ENCODE data around the gene CETN2.

GRCh38 chrX:152847281-152847680 lies 16.7 kb upstream of the CETN2 start:
- TF ChIP-seq CTCF (IDR thresholded peaks at IDR 0.05; ENCODE audit: insufficient read depth, low read length, poor library complexity, severe bottlenecking) (no peak), EZH2phosphoT487 (conservative IDR thresholded peaks at IDR 0.05; ENCODE audit: low read length) (no peak)
